Type B pancreatic cell (in vitro differentiated cells): ENCODE measurements around the gene DIS3L. TPM values are rescaled to one million over a fixed set of nuclear protein-coding genes. Genes with fewer than 3 reads are reported as not detected.

ENCODE experiments used
- total RNA-seq: library from RNA; stranded (reverse); gene quantifications from 2 replicates; pipeline ENCODE4 v1.2.1, GENCODE V29; 2021; ENCODE audit warnings: low replicate concordance

The DIS3L gene
- total RNA-seq, 1 donor from 2014 or later = 37.7 TPM

Other genes with a start within 250 kb of the DIS3L start
- gene MEGF11, start 39.8 kb upstream of the DIS3L start, total RNA-seq = 2.6 and 3.3 TPM in 2 replicates
- 8.3 and 14.3 TPM in 2 replicates for gene TIPIN, start 63.1 kb downstream of the DIS3L start, total RNA-seq
- 27.5 and 33.8 TPM in 2 replicates for gene MAP2K1, start 93.3 kb downstream of the DIS3L start, total RNA-seq
- 25.3 and 27.8 TPM in 2 replicates for gene SNAPC5, start 204.2 kb downstream of the DIS3L start, total RNA-seq
- 2,930 and 3,234 TPM in 2 replicates for gene RPL4, start 211.3 kb downstream of the DIS3L start, total RNA-seq
- 15.0 and 23.2 TPM in 2 replicates for gene ZWILCH, start 211.8 kb downstream of the DIS3L start, total RNA-seq